Measurements from ENCODE around the gene TEX29.

Gene TEX29

GRCh38 chr13:111382877-111383276 lies 62.4 kb downstream of the TEX29 start:
- TF ChIP-seq, protein P1, sequence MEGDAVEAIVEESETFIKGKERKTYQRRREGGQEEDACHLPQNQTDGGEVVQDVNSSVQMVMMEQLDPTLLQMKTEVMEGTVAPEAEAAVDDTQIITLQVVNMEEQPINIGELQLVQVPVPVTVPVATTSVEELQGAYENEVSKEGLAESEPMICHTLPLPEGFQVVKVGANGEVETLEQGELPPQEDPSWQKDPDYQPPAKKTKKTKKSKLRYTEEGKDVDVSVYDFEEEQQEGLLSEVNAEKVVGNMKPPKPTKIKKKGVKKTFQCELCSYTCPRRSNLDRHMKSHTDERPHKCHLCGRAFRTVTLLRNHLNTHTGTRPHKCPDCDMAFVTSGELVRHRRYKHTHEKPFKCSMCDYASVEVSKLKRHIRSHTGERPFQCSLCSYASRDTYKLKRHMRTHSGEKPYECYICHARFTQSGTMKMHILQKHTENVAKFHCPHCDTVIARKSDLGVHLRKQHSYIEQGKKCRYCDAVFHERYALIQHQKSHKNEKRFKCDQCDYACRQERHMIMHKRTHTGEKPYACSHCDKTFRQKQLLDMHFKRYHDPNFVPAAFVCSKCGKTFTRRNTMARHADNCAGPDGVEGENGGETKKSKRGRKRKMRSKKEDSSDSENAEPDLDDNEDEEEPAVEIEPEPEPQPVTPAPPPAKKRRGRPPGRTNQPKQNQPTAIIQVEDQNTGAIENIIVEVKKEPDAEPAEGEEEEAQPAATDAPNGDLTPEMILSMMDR (IDR thresholded peaks at IDR 0.05; ENCODE audit: low read depth, low read length): no peak
- H3K4me3 ChIP-seq (ENCODE audit: low read depth, low read length): no peak overlapping the region

GRCh38 chr13:111383591-111384440 lies 63.4 kb downstream of the TEX29 start:
- TF ChIP-seq, protein P1 (IDR thresholded peaks at IDR 0.05; ENCODE audit: low read depth, low read length): no peak
- H3K4me3 ChIP-seq (ENCODE audit: low read depth, low read length): no peak overlapping the region

GRCh38 chr13:111384441-111385182 lies 64.2 kb downstream of the TEX29 start:
- TF ChIP-seq, protein P1 (IDR thresholded peaks at IDR 0.05; ENCODE audit: low read depth, low read length): no peak
- no peak overlapping the region for H3K4me3 ChIP-seq (ENCODE audit: low read depth, low read length)

DNA sequence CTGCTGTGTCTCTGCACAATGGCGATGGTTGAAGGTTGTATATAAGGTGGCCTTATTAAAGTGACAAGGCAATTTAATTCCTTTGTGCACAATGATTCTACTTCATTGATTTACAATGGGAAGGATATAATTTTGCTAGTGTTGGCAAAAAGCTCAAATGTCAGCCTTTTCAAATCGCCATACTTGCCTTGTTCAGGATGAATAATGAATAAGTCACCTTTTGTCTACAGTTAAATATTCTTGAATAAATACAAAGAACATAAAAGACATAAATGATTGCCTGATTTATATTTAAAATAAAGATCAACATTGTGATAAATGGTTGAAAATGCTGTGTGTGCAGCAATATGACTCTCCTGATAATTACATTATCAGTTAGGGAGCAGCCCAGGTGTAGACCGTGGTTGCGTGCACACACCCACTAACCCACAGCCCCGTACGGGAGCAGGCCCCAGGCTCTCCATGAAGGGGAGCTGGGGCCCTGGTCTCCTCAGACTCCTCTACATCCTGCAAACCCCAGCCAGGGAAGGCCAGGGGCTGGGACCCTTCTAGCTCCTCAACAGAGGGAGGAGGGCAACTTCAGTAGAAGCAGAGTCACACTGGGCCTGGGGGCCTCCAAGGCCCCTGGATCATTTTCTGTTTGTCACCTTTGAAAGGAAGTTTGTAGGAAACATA lies 64.9 kb downstream of the TEX29 start:
- TF ChIP-seq, protein P1 (IDR thresholded peaks at IDR 0.05; ENCODE audit: low read depth, low read length): no peak
- H3K4me3 ChIP-seq (ENCODE audit: low read depth, low read length): no peak overlapping the region

DNA sequence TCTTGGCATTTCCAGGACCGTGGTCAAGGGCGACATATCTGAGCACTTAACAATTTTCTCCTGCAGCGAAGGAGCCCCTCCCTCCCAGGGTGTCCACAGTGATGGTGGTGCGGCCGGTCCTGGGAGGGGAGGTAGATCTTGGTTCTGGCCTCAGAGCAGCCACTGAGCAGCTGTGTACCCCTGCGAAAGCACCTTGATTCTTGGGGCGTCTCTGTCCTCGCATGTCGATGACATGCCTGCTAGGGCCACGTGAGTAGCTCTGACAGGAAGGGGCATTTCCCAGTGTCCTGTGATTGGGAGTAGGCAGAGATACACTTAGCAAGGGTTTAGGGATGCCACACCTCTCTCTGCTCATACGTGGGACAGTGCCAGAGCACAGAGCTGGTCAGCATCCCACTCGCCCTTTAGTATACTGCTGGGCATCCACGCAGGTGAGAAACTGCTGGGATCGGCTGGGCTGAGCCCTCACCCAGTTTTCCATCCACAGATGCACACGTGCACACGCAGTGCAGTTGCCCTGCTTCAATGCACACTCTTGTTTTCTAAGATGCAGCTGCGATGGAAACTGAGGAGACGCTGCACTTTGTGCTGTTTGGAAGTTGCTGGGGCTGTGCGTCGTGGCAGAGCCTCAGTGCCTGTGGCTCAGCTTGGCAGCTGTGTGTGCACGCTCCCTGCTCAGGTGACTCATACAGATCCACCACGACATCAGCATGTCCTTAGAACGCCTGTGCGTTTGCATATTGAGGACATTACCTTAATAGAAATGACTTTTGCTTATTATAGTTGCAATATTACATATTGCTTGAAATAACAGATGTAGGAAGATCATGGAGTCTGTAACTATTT lies 66.8 kb downstream of the TEX29 start:
- H3K4me3 ChIP-seq (ENCODE audit: low read depth, low read length): no peak overlapping the region
- TF ChIP-seq, protein P1 (IDR thresholded peaks at IDR 0.05; ENCODE audit: low read depth, low read length): no peak

GRCh38 chr13:111387945-111388600 lies 67.6 kb downstream of the TEX29 start:
- TF ChIP-seq, protein P1 (IDR thresholded peaks at IDR 0.05; ENCODE audit: low read depth, low read length): no peak
- H3K4me3 ChIP-seq (ENCODE audit: low read depth, low read length): no peak overlapping the region
